Urinary bladder (tissue), 4 donors: Measurements from ENCODE around the gene GTF2E1. TPM values are rescaled to one million over a fixed set of nuclear protein-coding genes. Genes with fewer than 3 reads are reported as not detected.
"Not testable (repeated sequence)": the region's sequence is repeated elsewhere in the genome, so short reads cannot be mapped to it uniquely, and the experiment has no call there.

Experiments used
- DNase-seq: peaks from one replicate; pipeline ENCODE4 v3.0.0-alpha.2; 2015; ENCODE audit errors: extremely low spot score
- H3K27ac ChIP-seq: one replicate; pipeline ENCODE4 v1.5.1; 2013; ENCODE audit warnings: low read depth, mild to moderate bottlenecking, moderate library complexity
- H3K36me3 ChIP-seq: one replicate; pipeline ENCODE4 v1.6.1; 2013; ENCODE audit warnings: mild to moderate bottlenecking, moderate library complexity; ENCODE audit not compliant: insufficient read depth
- H3K4me1 ChIP-seq: one replicate; pipeline ENCODE4 v1.6.1; 2013; ENCODE audit warnings: mild to moderate bottlenecking, moderate library complexity; ENCODE audit not compliant: insufficient read depth
- H3K4me3 ChIP-seq: one replicate; pipeline ENCODE4 v1.5.1; 2013; ENCODE audit warnings: low read depth, low read length
- WGBS: extraction: QIAGEN DNeasy Blood & Tissue Kit; methylation state at CpG from one replicate; pipeline ENCODE4 v1.1.7; 2013; 5-methylcytosine and 5-hydroxymethylcytosine counted together
- polyA plus RNA-seq: library from polyadenylated mRNA; stranded (reverse); fragments of 200-250 nt; gene quantifications from one replicate; pipeline ENCODE4 v1.2.3, GENCODE V29; 2013
- total RNA-seq: library from RNA; depleted of rRNA; stranded (reverse); fragments of >200 nt; gene quantifications from one replicate; pipeline ENCODE4 v1.2.3, GENCODE V29; 2014
- donor health status: healthy with polysubstance abuse.
- donor health status: healthy.

GTF2E1 gene
- total and polyA plus RNA-seq, 2 donors = 7.7 to 18.1 TPM

DNA sequence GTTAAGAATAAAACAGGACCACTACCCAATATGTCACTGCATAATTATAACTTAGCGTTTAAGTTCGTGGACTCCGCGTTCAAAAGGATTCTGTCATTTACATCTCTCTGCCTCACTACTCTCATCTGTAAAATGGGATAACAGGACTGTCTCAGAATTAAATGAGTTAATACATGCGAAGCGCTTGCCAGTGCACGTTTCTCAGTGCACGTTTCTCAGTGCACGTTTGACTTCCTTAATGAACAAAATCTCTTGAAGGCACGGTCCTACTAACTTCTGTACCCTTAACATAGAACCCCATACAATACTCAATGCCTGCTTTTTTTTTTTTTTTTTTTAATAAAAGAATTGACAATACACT is 727 bp upstream of the GTF2E1 start:
- 6% methylated on average over 10 of the region's 10 CpGs for WGBS

DNA sequence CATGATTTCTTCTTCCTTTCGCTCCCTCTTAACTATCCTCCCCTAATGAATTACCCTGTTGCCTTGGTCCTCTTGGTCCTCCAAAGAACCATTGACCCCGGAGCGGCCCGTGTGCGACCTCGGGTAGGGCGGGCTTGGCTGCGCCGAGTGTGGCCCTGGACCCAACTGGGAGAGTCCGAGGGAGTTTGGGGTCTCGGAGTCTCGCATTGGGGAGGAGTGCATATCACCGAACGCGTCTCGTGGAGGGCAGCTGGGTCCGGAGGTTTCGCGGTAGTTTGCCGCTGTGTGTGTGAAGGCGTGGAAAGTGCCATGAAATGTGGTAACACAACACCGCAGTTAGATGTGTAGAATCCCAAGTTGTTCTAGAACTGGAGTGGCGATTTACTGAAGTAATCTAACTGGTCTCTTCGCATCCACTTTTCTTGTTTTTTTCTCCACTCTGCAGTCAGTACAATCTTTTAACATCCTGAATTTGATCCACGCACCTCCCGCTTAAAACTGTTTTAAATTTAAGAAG is 363 bp downstream of the GTF2E1 start:
- H3K36me3 ChIP-seq = no peaks in the 10 kb centered on the region
- H3K4me3 ChIP-seq = peak overlapping the region; percentile 61
- no peak for DNase-seq
- WGBS = under 1% methylated on average over 26 of the region's 26 CpGs
- H3K27ac ChIP-seq = no peak overlapping the region
- H3K4me1 ChIP-seq = no peaks in the 10 kb centered on the region

More for the DNA sequence above, 727 bp upstream of the GTF2E1 start:
- H3K4me1 ChIP-seq = no peaks in the 10 kb centered on the region
- H3K36me3 ChIP-seq = peaks cover 2% of the 10 kb centered on the region
- H3K27ac ChIP-seq = peak overlapping the region; percentile 57
- DNase-seq = peak; percentile 18
- peak overlapping the region; percentile 61 for H3K4me3 ChIP-seq

DNA sequence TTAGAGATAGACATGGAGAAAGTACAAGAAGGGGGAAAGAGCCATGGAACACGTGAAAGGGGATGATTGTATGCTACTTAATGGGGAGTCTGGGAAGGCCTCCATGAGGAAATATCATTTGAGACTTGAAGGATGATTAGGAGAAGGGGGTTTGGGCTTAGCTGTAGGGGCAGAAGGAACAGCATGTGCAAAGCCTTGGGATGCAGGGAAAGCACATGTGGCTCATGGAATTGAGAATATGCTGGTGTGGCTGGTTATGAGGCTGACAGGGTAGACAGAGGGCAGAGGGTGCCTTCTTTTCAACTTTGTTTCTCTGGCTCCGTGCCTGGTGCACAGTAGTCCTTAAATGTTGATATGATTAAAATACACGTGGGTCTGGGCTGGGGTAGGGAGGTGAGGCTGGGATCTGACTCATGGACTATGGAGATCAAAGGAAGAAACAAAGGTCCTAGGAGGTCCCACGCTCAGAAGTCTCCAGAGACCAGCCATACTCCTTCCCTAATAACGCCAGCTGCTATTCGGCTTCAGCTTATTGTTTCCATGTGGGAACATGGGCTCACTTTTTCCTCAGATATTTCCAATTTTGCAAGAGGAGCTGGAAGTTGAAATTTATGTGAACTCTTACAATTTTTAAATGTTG is 1.1 kb downstream of the GTF2E1 start:
- Histone ChIP-seq H3K27ac (no peak overlapping the region), H3K36me3 (no peaks in the 10 kb centered on the region), H3K4me1 (no peaks in the 10 kb centered on the region), H3K4me3 (peak overlapping the region; percentile 61)
- no peak for DNase-seq
- WGBS = 53% methylated on average over 6 of the region's 6 CpGs

DNA sequence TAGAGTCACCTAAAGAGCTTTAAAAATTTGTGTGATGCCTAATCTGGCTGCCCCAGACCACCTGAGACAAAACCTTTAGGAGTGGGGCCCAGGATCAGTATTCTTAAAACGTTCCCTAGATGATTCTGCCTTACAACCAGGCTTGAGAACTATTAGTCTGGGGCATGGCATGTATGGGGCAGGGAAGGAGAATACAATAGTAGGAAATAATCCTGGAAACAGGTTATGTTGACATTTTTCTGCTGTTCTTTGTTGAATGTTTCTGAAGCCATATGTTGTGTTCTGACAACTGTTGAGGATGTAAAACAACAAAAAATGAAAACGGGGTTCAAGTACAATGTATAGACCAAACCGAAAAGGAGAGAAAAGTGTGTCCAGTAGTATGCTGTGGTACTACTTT is 2.9 kb downstream of the GTF2E1 start:
- H3K36me3 ChIP-seq = no peaks in the 10 kb centered on the region
- DNase-seq = no peak
- 84% methylated on average over 3 of the region's 3 CpGs for WGBS
- H3K4me3 ChIP-seq = no peak overlapping the region
- no peak overlapping the region for H3K27ac ChIP-seq
- H3K4me1 ChIP-seq = no peaks in the 10 kb centered on the region

DNA sequence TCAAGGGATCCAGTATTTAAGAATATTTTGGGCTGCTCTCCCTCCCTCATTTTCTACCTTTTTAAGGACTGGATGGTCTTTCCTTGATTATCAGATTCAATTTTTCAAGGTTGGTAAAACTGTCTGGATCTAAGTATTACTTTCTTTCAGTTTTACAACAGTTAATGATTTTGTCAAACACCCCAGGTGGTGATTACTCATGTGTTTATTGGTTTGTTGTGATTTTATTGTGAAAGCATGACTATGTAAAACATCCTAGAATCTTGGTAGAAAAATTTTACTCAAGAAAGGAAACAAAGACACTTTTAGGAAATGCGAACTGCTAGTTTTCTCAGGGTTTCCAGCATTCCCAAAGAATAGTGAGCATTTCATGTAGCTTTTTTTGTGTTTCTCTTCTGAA is 7.3 kb downstream of the GTF2E1 start:
- no peak overlapping the region for H3K27ac ChIP-seq
- H3K36me3 ChIP-seq = no peaks in the 10 kb centered on the region
- H3K4me3 ChIP-seq = no peak overlapping the region
- DNase-seq = no peak
- no peaks in the 10 kb centered on the region for H3K4me1 ChIP-seq
- WGBS = 96% methylated on average over 1 of the region's 1 CpG

DNA sequence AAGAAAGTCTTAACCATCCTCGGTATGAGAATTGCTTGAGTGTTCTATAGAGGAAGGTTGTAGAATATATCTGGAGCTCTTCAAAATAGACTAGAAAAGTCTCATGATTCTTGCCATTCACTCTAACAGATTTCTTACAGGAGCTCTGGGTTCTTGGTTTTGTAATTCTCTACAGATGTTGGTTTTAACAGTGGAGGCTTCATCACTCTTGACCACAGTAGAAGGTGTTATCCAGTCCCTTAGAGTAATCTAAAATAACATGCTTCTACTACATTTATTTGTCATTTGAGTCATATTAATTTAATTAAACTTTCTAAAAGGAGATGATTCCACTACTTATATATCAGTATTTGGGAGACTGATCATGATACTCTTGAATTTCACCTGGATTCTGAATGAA is 9.7 kb downstream of the GTF2E1 start:
- no peak overlapping the region for H3K4me3 ChIP-seq
- 95% methylated on average over 1 of the region's 1 CpG for WGBS
- no peaks in the 10 kb centered on the region for H3K4me1 ChIP-seq
- DNase-seq = no peak
- H3K27ac ChIP-seq = no peak overlapping the region
- H3K36me3 ChIP-seq = no peaks in the 10 kb centered on the region

DNA sequence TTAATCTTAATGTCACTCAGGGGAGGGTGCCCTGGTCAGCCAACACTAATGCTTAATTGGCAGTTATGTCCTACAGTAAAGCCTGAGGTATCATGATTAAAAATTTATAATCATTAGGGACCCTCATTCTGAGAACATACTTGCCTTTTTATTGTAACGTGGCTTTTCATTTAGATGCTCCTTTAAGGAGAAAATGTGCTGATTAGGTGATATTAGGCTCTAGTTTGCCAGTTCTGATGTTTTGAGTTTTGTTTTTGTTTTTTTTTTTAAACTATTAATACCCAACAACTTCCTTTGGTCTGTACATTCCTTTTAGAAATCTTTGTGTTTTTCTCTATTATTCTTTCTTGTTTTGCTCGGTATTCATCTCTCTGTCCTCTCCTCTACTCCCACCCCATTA is 10.3 kb downstream of the GTF2E1 start:
- Histone ChIP-seq H3K4me3 (no peak overlapping the region), H3K27ac (no peak overlapping the region), H3K4me1 (no peaks in the 10 kb centered on the region), H3K36me3 (no peaks in the 10 kb centered on the region)
- WGBS = 94% methylated on average over 2 of the region's 2 CpGs
- DNase-seq = no peak

DNA sequence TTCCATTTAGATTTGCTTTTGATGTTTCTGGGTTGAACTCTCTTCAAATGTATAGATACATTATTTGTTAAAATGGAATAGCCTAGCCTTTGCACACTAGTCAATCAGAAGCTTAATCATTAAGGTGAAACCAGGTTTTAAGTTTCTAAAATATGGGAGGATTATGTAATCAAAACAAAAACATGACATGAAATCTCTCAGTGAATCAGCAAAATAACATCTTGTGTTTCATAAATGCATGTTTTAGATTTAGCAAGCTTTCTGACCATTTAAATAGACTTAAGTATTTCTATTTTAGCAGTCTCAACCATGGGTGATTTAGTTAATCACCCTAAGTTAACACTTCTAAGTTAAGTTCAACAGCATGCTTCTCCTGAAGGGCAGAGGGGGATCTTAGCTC is 11.3 kb downstream of the GTF2E1 start:
- Histone ChIP-seq H3K4me3 (no peak overlapping the region), H3K4me1 (no peaks in the 10 kb centered on the region), H3K27ac (no peak overlapping the region), H3K36me3 (no peaks in the 10 kb centered on the region)
- DNase-seq = no peak

DNA sequence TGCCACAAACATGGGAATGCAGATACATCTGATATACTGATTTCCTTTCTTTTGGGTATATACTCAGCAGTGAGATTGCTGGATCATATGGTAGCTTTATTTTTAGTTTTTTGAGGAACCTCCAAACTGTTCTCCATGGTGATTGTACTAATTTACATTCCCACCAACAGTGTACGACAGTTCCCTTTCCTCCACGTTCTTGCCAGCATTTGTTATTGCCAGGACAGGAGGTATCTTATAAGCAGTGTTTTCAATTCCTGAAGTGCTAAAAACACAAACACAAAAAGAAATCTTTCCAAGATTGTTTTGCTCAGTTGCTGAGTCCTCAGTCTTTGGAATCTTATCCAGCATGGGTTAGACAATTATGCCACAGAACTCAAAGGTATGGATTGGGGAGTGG is 13.5 kb downstream of the GTF2E1 start:
- H3K27ac ChIP-seq = no peak overlapping the region
- H3K36me3 ChIP-seq = no peaks in the 10 kb centered on the region
- WGBS = 89% methylated on average over 2 of the region's 2 CpGs
- H3K4me3 ChIP-seq = no peak overlapping the region
- H3K4me1 ChIP-seq = no peaks in the 10 kb centered on the region
- DNase-seq = no peak

DNA sequence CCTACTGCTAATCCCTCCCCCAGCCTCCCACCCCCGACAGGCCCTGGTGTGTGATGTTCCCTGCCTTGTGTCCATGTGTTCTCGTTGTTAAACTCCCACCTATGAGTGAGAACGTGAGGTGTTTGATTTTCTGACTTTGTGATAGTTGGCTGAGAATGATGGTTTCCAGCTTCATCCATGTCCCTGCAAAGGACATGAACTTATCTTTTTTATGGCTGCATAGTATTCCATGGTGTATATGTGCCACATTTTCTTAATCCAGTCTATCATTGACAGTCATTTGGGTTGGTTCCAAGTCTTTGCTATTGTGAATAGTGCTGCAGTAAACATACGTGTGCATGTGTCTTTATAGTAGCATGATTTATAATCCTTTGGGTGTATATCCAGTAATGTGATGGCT is 16.0 kb downstream of the GTF2E1 start:
- H3K36me3 ChIP-seq, H3K4me1 ChIP-seq, H3K27ac ChIP-seq, H3K4me3 ChIP-seq, DNase-seq: not testable (repeated sequence)
- 84% methylated on average over 4 of the region's 4 CpGs for WGBS

DNA sequence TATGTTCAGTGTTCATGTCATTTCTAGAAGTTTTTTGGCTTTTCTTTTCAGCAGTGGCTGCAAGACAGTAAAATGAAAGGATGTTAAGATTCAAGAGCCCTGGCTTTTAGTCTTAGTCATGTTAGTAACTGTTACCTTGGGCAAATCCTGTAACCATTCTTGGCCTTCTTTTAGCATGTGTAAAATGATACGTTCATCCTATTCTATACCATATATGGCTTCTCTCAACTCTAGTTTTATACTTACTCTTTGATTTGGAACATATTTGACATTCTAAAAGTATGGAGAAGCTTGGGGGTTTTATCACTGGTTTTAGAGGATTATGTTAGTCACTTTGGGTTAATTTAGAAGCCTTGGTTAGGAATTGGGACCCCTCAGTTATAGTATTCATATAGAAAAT is 20.1 kb downstream of the GTF2E1 start:
- H3K27ac ChIP-seq = no peak overlapping the region
- H3K36me3 ChIP-seq = no peaks in the 10 kb centered on the region
- WGBS = 57% methylated on average over 1 of the region's 1 CpG
- DNase-seq = no peak
- H3K4me1 ChIP-seq = no peaks in the 10 kb centered on the region
- no peak overlapping the region for H3K4me3 ChIP-seq

DNA sequence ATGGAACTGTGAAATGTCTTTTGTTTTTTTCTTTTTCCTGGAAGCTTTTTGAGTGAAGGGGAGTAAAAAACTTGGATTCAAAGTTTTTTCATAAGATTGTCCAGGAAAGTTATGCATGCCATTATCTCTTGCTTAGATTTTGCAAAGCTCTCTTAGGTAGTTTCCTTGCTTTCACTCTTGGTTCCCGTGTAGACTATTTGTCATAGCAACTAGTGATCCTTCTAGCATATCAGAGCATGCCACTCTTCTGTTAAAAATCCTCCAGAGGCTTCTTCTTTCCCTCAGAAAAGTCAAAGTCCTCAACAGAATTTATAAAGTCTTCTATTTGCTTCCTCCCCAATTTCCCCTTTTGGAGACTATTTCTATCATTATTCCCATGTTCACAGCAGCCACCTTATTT is 21.1 kb downstream of the GTF2E1 start:
- 27% methylated on average over 1 of the region's 1 CpG for WGBS
- H3K4me3 ChIP-seq = no peak overlapping the region
- DNase-seq = no peak
- H3K4me1 ChIP-seq = no peaks in the 10 kb centered on the region
- H3K27ac ChIP-seq = no peak overlapping the region
- H3K36me3 ChIP-seq = no peaks in the 10 kb centered on the region

DNA sequence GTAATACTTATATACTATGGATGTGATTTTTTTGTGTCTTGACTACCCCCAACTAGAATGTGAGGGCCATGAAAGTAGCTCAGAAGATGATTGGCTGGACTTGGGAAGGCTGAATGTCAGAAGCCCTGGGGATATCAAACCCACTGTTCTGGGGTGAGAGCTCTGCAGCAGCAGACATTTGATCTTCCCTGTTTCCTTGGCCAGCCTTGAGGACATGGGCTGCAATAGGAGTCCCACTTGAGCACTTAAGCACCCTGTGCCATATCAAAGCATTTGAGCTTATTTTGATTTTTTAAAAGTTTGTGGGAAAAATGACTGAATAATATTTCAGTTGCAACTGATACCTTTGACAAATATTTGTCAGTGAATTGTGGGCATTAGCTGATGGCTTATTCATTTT is 21.7 kb downstream of the GTF2E1 start:
- DNase-seq = no peak
- no peaks in the 10 kb centered on the region for H3K36me3 ChIP-seq

DNA sequence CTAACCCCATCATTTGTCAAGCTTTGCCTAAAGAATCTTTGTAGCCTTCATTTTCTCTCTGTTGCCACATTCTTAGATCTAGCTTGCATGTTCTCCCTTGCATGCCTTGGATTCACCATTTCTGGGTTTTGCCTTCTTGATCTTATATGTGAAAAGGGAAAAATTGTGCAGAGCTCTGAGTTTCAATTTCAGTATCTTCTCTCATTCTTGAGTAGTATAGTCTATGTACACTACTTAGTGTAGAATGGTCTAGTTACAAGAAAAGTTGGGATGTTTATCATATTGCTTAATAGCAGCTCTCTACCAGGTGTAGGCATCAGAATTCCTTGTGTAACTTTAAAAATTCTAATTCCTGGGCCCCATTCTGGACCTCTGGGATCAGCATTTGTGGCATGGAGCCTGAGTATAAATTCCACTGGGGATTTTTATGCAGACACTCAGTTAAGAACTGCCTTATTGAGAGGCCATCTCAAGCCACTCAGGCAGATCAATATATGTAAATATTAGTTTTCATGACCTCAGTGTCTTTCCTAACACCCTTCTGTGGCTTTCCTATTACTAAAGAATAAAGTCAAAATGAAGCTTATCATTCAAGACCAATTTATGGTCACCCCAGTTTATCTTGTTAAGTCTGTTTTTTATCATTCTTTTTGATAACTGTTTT is 23.4 kb downstream of the GTF2E1 start:
- Histone ChIP-seq H3K4me1 (no peaks in the 10 kb centered on the region), H3K27ac (no peak overlapping the region), H3K4me3 (no peak overlapping the region), H3K36me3 (no peaks in the 10 kb centered on the region)
- no peak for DNase-seq

More for the DNA sequence above, 21.7 kb downstream of the GTF2E1 start:
- Histone ChIP-seq H3K4me3 (no peak overlapping the region), H3K27ac (no peak overlapping the region), H3K4me1 (no peaks in the 10 kb centered on the region)
